Endothelial cell of umbilical vein (primary cell): ENCODE measurements around the gene GYS1. TPM values are rescaled to one million over a fixed set of nuclear protein-coding genes. Genes with fewer than 3 reads are reported as not detected.

ENCODE experiments used
- BruUV-seq: library from RNA; stranded (reverse); fragments of 400-500 nt; replicated peaks from 2 replicates; lab custom pipeline; 2021; lab: Mats Ljungman, UMichigan
- CTCF ChIA-PET: fragments of 300-600, 350-600 bp; sonication (Branson Sonifier 250); formaldehyde crosslinking; loops from one replicate; lab custom pipeline; 2021; ENCODE audit warnings: antibody characterized with exemption, inconsistent platforms; lab: Charles Lee
- POLR2A ChIA-PET: fragments of 300-600, 350-600 bp; sonication (Branson Sonifier 250); formaldehyde crosslinking; loops from one replicate; lab custom pipeline; 2021; ENCODE audit warnings: antibody characterized with exemption, inconsistent platforms; lab: Charles Lee
- DNase-seq: peaks from one replicate; pipeline ENCODE4 v3.0.0-alpha.2; 2011; ENCODE audit warnings: low read depth, low spot score
- FAIRE-seq: peaks from 2 replicates; lab custom pipeline; 2011; peaks lifted over from hg19 to GRCh38; lab: Jason Lieb, UNC
- H2AFZ ChIP-seq: 2 replicates; pipeline ENCODE4 v1.6.0; 2012; ENCODE audit warnings: low read depth, low read length, control low read depth, inconsistent platforms
- H3K27ac ChIP-seq: 2 replicates; pipeline ENCODE4 v1.5.1; 2011; ENCODE audit warnings: low read depth, mild to moderate bottlenecking, control low read depth, low read length, moderate library complexity; ENCODE audit not compliant: insufficient read depth
- H3K27me3 ChIP-seq, 2 experiments: 2 replicates each; pipeline versions ENCODE4 v1.6.0 to v1.6.1; 2011; ENCODE audit warnings: low read length in 2 of 2, mixed read lengths in 1 of 2; ENCODE audit not compliant: control insufficient read depth in 2 of 2, insufficient read depth in 2 of 2
- H3K36me3 ChIP-seq, 2 experiments: 2 replicates in 1 of 2; 3 replicates in 1 of 2; pipeline ENCODE4 v1.5.1; 2011; ENCODE audit warnings: low read length in 2 of 2, mild to moderate bottlenecking in 1 of 2, moderate library complexity in 1 of 2; ENCODE audit not compliant: control insufficient read depth in 2 of 2, insufficient read depth in 2 of 2; ENCODE audit errors: extremely low read depth in 1 of 2
- H3K4me1 ChIP-seq: 3 replicates; pipeline ENCODE4 v1.5.1; 2011; ENCODE audit warnings: mild to moderate bottlenecking, low read length; ENCODE audit not compliant: control insufficient read depth, insufficient read depth; ENCODE audit errors: extremely low read depth
- H3K4me2 ChIP-seq: 2 replicates; pipeline ENCODE4 v1.6.1; 2011; ENCODE audit warnings: low read length, control low read depth, mixed read lengths; ENCODE audit not compliant: insufficient read depth
- H3K4me3 ChIP-seq, 3 experiments: fragments of 200-600 bp in 1 of 3; sonication (generic), shearing (Covaris generic) in 1 of 3; replicated peaks in 1 of 3; 2 replicates each; pipeline ENCODE4 v1.5.1; 2011 to 2016; ENCODE audit warnings: control low read depth in 3 of 3, low read length in 3 of 3, mild to moderate bottlenecking in 2 of 3, inconsistent platforms in 1 of 3, low read depth in 1 of 3, moderate library complexity in 1 of 3; ENCODE audit not compliant: insufficient read depth in 1 of 3
- H3K79me2 ChIP-seq: 2 replicates; pipeline ENCODE4 v1.6.0; 2012; ENCODE audit warnings: low read length, inconsistent platforms; ENCODE audit not compliant: control insufficient read depth, insufficient read depth
- H3K9ac ChIP-seq: replicated peaks from 2 replicates; pipeline ENCODE3; 2011; ENCODE audit warnings: low read length, control low read depth; ENCODE audit not compliant: insufficient read depth; ENCODE audit errors: extremely low read depth
- H3K9me1 ChIP-seq: replicated peaks from 3 replicates; pipeline ENCODE4 v1.6.0; 2011; ENCODE audit warnings: mild to moderate bottlenecking, low read length; ENCODE audit not compliant: control insufficient read depth, insufficient read depth; ENCODE audit errors: extremely low read depth
- H3K9me3 ChIP-seq: replicated peaks from 2 replicates; pipeline ENCODE4 v1.5.1; 2012; ENCODE audit warnings: low read length, inconsistent platforms; ENCODE audit not compliant: control insufficient read depth, insufficient read depth
- H4K20me1 ChIP-seq: replicated peaks from 2 replicates; pipeline ENCODE3; 2011; ENCODE audit warnings: mild to moderate bottlenecking, low read length; ENCODE audit not compliant: control insufficient read depth, insufficient read depth; ENCODE audit errors: extremely low read depth
- CTCF ChIP-seq, 2 donors: IDR thresholded peaks; 1 replicate in 1 of 2; 2 replicates in 1 of 2; pipeline ENCODE4 v1.5.1; 2011; ENCODE audit warnings: low read length in 2 of 2, mild to moderate bottlenecking in 2 of 2, moderate library complexity in 2 of 2, control low read depth in 1 of 2, inconsistent platforms in 1 of 2, low read depth in 1 of 2; ENCODE audit not compliant: insufficient read depth in 1 of 2; ENCODE audit errors: extremely low read depth in 1 of 2
- EZH2 ChIP-seq: IDR thresholded peaks from 2 replicates; pipeline ENCODE4 v1.6.1; 2012; ENCODE audit warnings: borderline replicate concordance, low read depth, mild to moderate bottlenecking, moderate library complexity, low read length, inconsistent platforms; ENCODE audit not compliant: severe bottlenecking
- FOS ChIP-seq: IDR thresholded peaks from 2 replicates; pipeline ENCODE4 v1.6.1; 2011; ENCODE audit warnings: mild to moderate bottlenecking, low read length, moderate library complexity, borderline replicate concordance; ENCODE audit not compliant: insufficient read depth
- GATA2 ChIP-seq: IDR thresholded peaks from 2 replicates; pipeline ENCODE4 v1.7.0; 2011; ENCODE audit warnings: low read depth, mild to moderate bottlenecking, moderate library complexity, mixed read lengths, low read length; ENCODE audit not compliant: insufficient read length, insufficient read depth
- JUN ChIP-seq: IDR thresholded peaks from 2 replicates; pipeline ENCODE4 v1.6.1; 2011; ENCODE audit warnings: borderline replicate concordance, low read depth; ENCODE audit not compliant: insufficient read length, insufficient read depth
- MAX ChIP-seq: IDR thresholded peaks from 2 replicates; pipeline ENCODE4 v1.6.1; 2011; ENCODE audit not compliant: insufficient read depth, insufficient read length
- MYC ChIP-seq: IDR thresholded peaks from one replicate; pipeline ENCODE4 v1.6.1; 2011; ENCODE audit warnings: mild to moderate bottlenecking, low read depth, low read length
- POLR2A ChIP-seq: IDR thresholded peaks from 2 replicates; pipeline ENCODE4 v1.6.1; 2012; ENCODE audit warnings: low read depth, mild to moderate bottlenecking, control low read depth, low read length
- dilution Hi-C: fragments of 300-500 bp; cut with MboI; formaldehyde crosslinking; loops from one replicate; pipeline ENCODE4 v1.15.0; 2019; ENCODE audit warnings: low sequenced_read_pairs; ENCODE audit not compliant: extremely low pct_ligation_motif_present
- intact Hi-C: fragments of 100-400 bp; cut with micrococcal nuclease; formaldehyde crosslinking; loops from one replicate; pipeline ENCODE4 v1.10.0; 2022
- polyA plus RNA-seq, 4 experiments: library from polyadenylated mRNA; depleted of rRNA in 3 of 4; stranded (reverse) in 3 of 4; unstranded in 1 of 4; fragments of >200 nt; gene quantifications; 2 replicates each; pipeline versions ENCODE4 v1.2.1 to v1.2.3, GENCODE V29; 2011 to 2012; ENCODE audit warnings: missing spikeins in 1 of 4
- total RNA-seq: library from RNA; stranded (reverse); gene quantifications from 2 replicates; pipeline ENCODE4 v1.2.3, GENCODE V29; 2021

Gene GYS1
- total and polyA plus RNA-seq, 2 donors (not counting 3 experiments of a cell fraction or from before 2014, with no cell fraction given) = 39.0 to 58.9 TPM

GRCh38 chr19:48991011-48991609 lies 2.0 kb downstream of the GYS1 start:
- H3K9me1 ChIP-seq = no peaks in the 10 kb centered on the region
- no peak overlapping the region for H3K27ac ChIP-seq
- H3K9me3 ChIP-seq = no peaks in the 10 kb centered on the region
- POLR2A ChIA-PET = no interaction called here
- CTCF ChIA-PET = interaction anchor here (0.6 to 3.3 kb wide), 5 partner anchors 14 to 420 kb away, joined by 3 to 41 read pairs (median 10); no protein-coding TSS in a partner anchor
- intact Hi-C loops (loop anchor here (10.0 kb wide), 2 partner anchors 164 to 356 kb away; partner anchors contain the start of genes DBP, HRC and TRPM4), dilution Hi-C loops (no loop called here)
- DNase-seq (no peak), FAIRE-seq (no peak)
- no peak overlapping the region for H3K4me2 ChIP-seq
- H3K79me2 ChIP-seq = peaks cover 46% of the 10 kb centered on the region
- H2AFZ ChIP-seq = no peak overlapping the region
- H3K9ac ChIP-seq = no peak overlapping the region
- H3K4me3 ChIP-seq = no peak overlapping the region
- no TSS peak for BruUV-seq
- no peak for TF ChIP-seq MAX
- no peak for TF ChIP-seq FOS
- no peak for TF ChIP-seq POLR2A
- no peaks in the 10 kb centered on the region for H3K27me3 ChIP-seq
- H3K36me3 ChIP-seq = peaks cover 0 to 9% of the 10 kb centered on the region in 2 experiments
- peaks cover 14% of the 10 kb centered on the region for H3K4me1 ChIP-seq
- H4K20me1 ChIP-seq = no peaks in the 10 kb centered on the region

- Histone ChIP-seq H2AFZ (no peak overlapping the region), H3K4me1 (peaks cover 14% of the 10 kb centered on the region), H3K4me3 (no peak overlapping the region), H3K9me1 (no peaks in the 10 kb centered on the region), H3K9me3 (no peaks in the 10 kb centered on the region), H3K79me2 (peaks cover 41% of the 10 kb centered on the region), H3K27ac (no peak overlapping the region), H3K27me3 (no peaks in the 10 kb centered on the region), H3K4me2 (no peak overlapping the region), H3K36me3 (peaks cover 0 to 9% of the 10 kb centered on the region in 2 experiments), H3K9ac (no peak overlapping the region), H4K20me1 (no peaks in the 10 kb centered on the region)
- DNase-seq (no peak), FAIRE-seq (no peak)
- intact Hi-C loops = loop anchor here (10.0 kb wide), 2 partner anchors 164 to 356 kb away; partner anchors contain the start of genes DBP, HRC and TRPM4
- no peak for TF ChIP-seq MYC
- TF ChIP-seq EZH2 = no peak
- no peak for TF ChIP-seq MAX
- TF ChIP-seq CTCF (IDR thresholded peaks at IDR 0.05; ENCODE audit: extremely low read depth in 1 of 2, insufficient read depth in 1 of 2, low read depth in 1 of 2, low read length in 2 of 2) = no peak
- TF ChIP-seq GATA2 = no peak
- TF ChIP-seq JUN = no peak
- POLR2A ChIA-PET = no interaction called here
- CTCF ChIA-PET = no interaction called here
- no TSS peak for BruUV-seq
- dilution Hi-C loops = no loop called here
These were observed 2.7 kb downstream of the GYS1 start for GRCh38 chr19:48990400-48990799.
